ENCODE measurements around the gene LARP4. TPM values are rescaled to one million over a fixed set of nuclear protein-coding genes. Genes with fewer than 3 reads are reported as not detected.

The LARP4 gene
- total and polyA plus RNA-seq, 9 of the 15 experiments (the other 6 are each of a cell fraction or from before 2014, with no cell fraction given), result 31.6 to 84.5 (median 52.4) TPM

DNA sequence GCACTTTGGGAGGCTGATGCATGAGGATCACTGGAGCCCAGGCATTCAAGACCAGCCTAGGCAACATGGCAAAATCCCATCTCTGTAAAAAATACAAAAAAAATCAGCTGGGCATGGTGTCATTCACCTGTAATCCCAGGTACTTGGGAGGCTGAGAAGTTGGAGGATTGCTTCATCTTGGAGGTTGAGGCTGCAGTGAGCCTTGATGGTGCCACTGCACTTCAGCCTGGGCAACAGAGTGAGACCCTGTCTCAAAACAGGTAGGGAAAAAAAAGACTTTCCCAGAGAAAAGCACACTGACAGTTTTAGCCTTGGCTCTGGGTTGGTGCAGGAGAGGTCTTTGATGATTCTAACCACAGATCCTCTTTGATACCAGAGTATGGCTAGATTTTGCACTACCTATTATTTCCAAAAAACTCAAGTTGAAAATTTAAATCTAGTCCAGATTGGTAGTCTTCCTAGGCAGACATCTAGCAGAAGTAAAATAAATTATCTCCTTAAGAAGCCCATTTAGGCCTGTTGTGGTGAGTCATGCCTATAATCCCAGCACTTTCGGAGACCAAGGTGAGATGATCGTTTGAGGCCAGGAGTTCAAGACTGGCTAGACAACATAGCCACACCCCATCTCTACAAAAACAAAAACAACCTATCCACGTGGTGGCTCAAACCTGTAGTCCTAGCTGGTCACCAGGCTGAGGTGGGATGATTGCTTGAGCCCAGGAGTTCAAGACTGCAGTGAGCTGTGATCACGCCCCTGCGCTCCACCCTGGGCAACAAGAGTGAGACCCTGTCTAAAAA is 18.6 kb downstream of the LARP4 start:
- Histone ChIP-seq H4K20me1 (replicated peaks; ENCODE audit: control insufficient read depth, insufficient read depth, low read length) (peaks cover 8% of the 10 kb centered on the region; the same call in 1 of the 2 replicates), H3K36me3 (ENCODE audit: control insufficient read depth, insufficient read depth, low read length) (peaks cover 60% of the 10 kb centered on the region; the same call in 2 of the 3 replicates), H3K27me3 (ENCODE audit: control insufficient read depth in 2 of 2, insufficient read depth in 2 of 2, low read length in 2 of 2) (no peaks in the 10 kb centered on the region), H3K9me3 (replicated peaks; ENCODE audit: control insufficient read depth, insufficient read depth, low read depth, low read length) (no peaks in the 10 kb centered on the region), H3K4me1 (replicated peaks in 1 of 2; ENCODE audit: control insufficient read depth in 2 of 2, insufficient read depth in 2 of 2, low read length in 2 of 2) (peaks cover 9 to 11% of the 10 kb centered on the region in 2 experiments; a peak in 4 of 5 replicates), H3K27ac (ENCODE audit: extremely low read depth, low read depth, low read length) (peak overlapping the region; percentile 29; the same call in 2 of the 3 replicates), H3K79me2 (ENCODE audit: control insufficient read depth, insufficient read depth, low read length) (peaks cover 97% of the 10 kb centered on the region), H3K4me3 (no peak overlapping the region), H2AFZ (ENCODE audit: low read depth, low read length) (no peak overlapping the region), H3K9ac (ENCODE audit: insufficient read depth in 1 of 2, low read depth in 2 of 2, low read length in 2 of 2) (no peak overlapping the region; a peak in 1 of 4 replicates), H3K4me2 (ENCODE audit: insufficient read depth, low read length) (no peak overlapping the region), H3K9me1 (ENCODE audit: control insufficient read depth, insufficient read depth, low read length) (no peaks in the 10 kb centered on the region)
- 41% methylated on average over 5 of the region's 5 CpGs for WGBS (ENCODE audit: insufficient coverage, low coverage, missing lambda C conversion rate)
- FAIRE-seq, result peak; percentile 70
- intact Hi-C loops (cut with micrococcal nuclease) (no loop called here), in situ Hi-C loops (cut with MboI) (no loop called here)
- ATAC-seq, result peak; percentile 80
- no TSS peak for BruUV-seq (replicated peaks)
- ChIA-PET POLR2A (interaction anchor here (1.1 kb wide), 3 partner anchors 8 to 15 kb away, joined by 3 to 7 read pairs (median 3); no protein-coding TSS in a partner anchor), CTCF (ENCODE audit: low intra/inter-chr PET ratio) (no interaction called here)
- DNase-seq (ENCODE audit: extremely low read depth in 1 of 4, low spot score in 3 of 4), result peak in 2 of 4 experiments; percentile 27 to 55
- TF ChIP-seq, protein P1, sequence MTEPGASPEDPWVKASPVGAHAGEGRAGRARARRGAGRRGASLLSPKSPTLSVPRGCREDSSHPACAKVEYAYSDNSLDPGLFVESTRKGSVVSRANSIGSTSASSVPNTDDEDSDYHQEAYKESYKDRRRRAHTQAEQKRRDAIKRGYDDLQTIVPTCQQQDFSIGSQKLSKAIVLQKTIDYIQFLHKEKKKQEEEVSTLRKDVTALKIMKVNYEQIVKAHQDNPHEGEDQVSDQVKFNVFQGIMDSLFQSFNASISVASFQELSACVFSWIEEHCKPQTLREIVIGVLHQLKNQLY (CRISPR knock-in tag; conservative IDR thresholded peaks at IDR 0.05), result no peak
- TF ChIP-seq DPF2 (IDR thresholded peaks at IDR 0.05), result peak; percentile 26; the same call in 1 of the 2 replicates
- no peak for TF ChIP-seq NCOA6 (IDR thresholded peaks at IDR 0.05)
- 0 out of 2 replicates have a peak, but pooled peaks have one; percentile 7 for TF ChIP-seq MAFG (tag; conservative IDR thresholded peaks at IDR 0.05)
- peak; percentile 85 to 90 for TF ChIP-seq FOXK2 (conservative IDR thresholded peaks at IDR 0.05 in 1 of 2, IDR thresholded peaks at IDR 0.05 in 1 of 2; ENCODE audit: low read depth in 2 of 2)
- TF ChIP-seq OTX1 (CRISPR knock-in tag; IDR thresholded peaks at IDR 0.05), result no peak
- 0 out of 4 replicates have a peak, but pooled peaks of 1 of the 2 experiments have one; percentile 29 for TF ChIP-seq HDAC1 (IDR thresholded peaks at IDR 0.05)
- TF ChIP-seq, protein P2, sequence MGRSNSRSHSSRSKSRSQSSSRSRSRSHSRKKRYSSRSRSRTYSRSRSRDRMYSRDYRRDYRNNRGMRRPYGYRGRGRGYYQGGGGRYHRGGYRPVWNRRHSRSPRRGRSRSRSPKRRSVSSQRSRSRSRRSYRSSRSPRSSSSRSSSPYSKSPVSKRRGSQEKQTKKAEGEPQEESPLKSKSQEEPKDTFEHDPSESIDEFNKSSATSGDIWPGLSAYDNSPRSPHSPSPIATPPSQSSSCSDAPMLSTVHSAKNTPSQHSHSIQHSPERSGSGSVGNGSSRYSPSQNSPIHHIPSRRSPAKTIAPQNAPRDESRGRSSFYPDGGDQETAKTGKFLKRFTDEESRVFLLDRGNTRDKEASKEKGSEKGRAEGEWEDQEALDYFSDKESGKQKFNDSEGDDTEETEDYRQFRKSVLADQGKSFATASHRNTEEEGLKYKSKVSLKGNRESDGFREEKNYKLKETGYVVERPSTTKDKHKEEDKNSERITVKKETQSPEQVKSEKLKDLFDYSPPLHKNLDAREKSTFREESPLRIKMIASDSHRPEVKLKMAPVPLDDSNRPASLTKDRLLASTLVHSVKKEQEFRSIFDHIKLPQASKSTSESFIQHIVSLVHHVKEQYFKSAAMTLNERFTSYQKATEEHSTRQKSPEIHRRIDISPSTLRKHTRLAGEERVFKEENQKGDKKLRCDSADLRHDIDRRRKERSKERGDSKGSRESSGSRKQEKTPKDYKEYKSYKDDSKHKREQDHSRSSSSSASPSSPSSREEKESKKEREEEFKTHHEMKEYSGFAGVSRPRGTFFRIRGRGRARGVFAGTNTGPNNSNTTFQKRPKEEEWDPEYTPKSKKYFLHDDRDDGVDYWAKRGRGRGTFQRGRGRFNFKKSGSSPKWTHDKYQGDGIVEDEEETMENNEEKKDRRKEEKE (IDR thresholded peaks at IDR 0.05; ENCODE audit: borderline replicate concordance in 1 of 2, control insufficient read depth in 1 of 2, low read depth in 2 of 2, low read length in 1 of 2), result no peak
- TF ChIP-seq HCFC1 (IDR thresholded peaks at IDR 0.05; ENCODE audit: low read depth, low read length), result no peak
- peak; percentile 23; the same call in 1 of the 2 replicates for TF ChIP-seq FOSL1 (tag; conservative IDR thresholded peaks at IDR 0.05)
- TF ChIP-seq, protein P3, sequence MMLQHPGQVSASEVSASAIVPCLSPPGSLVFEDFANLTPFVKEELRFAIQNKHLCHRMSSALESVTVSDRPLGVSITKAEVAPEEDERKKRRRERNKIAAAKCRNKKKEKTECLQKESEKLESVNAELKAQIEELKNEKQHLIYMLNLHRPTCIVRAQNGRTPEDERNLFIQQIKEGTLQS (IDR thresholded peaks at IDR 0.05), result peak; percentile 70
- TF ChIP-seq, protein P3 (CRISPR knock-in tag; conservative IDR thresholded peaks at IDR 0.05), result no peak
- TF ChIP-seq ZNF224 (CRISPR knock-in tag; IDR thresholded peaks at IDR 0.05), result no peak
- no peak for TF ChIP-seq KDM5B (IDR thresholded peaks at IDR 0.05; ENCODE audit: insufficient replicate concordance, low read depth, low read length)
- TF ChIP-seq JUND (IDR thresholded peaks at IDR 0.05; ENCODE audit: borderline replicate concordance, low read depth, low read length), result peak; percentile 66; the same call in 1 of the 2 replicates
- peak; percentile 45; the same call in 1 of the 3 replicates for TF ChIP-seq JUND (tag; IDR thresholded peaks at IDR 0.05; ENCODE audit: borderline replicate concordance, low read depth, low read length)
